Measurements from ENCODE around the gene SLA2. TPM values are rescaled to one million over a fixed set of nuclear protein-coding genes. Genes with fewer than 3 reads are reported as not detected.
"Not testable (repeated sequence)": the region's sequence is repeated elsewhere in the genome, so short reads cannot be mapped to it uniquely, and the experiment has no call there.

The SLA2 gene
- total RNA-seq, 4 donors from 2014 or later, result 0.23 to 0.52 (median 0.52) TPM; not detected in 1

- intact Hi-C loops (cut with DNase I; ENCODE audit: low total_unique reads), result no loop called here
- 67 to 71% methylated on average over 7 of the region's 7 CpGs for WGBS, 2 donors
- H3K4me3 ChIP-seq (ENCODE audit: low read depth, poor library complexity, severe bottlenecking), result no peak overlapping the region
- DNase-seq (ENCODE audit: low spot score in 2 of 2), result no peak
- no peak for TF ChIP-seq POLR2A (IDR thresholded peaks at IDR 0.05)
These were observed 1.3 kb downstream of the SLA2 start for GRCh38 chr20:36644706-36645095.

- no peak overlapping the region for H3K4me3 ChIP-seq (ENCODE audit: low read depth, poor library complexity, severe bottlenecking)
- intact Hi-C loops (cut with DNase I; ENCODE audit: low total_unique reads), result no loop called here
- DNase-seq (ENCODE audit: low spot score in 2 of 2), result no peak
- WGBS, 2 donors, result 65 to 73% methylated on average over 5 of the region's 5 CpGs
- no peak for TF ChIP-seq POLR2A (IDR thresholded peaks at IDR 0.05)
- no peak for TF ChIP-seq CTCF (IDR thresholded peaks at IDR 0.05)
These were observed 1.8 kb downstream of the SLA2 start for GRCh38 chr20:36644032-36644705.

- TF ChIP-seq CTCF (IDR thresholded peaks at IDR 0.05) (no peak), POLR2A (IDR thresholded peaks at IDR 0.05) (no peak)
- intact Hi-C loops (cut with DNase I; ENCODE audit: low total_unique reads), result no loop called here
- H3K4me3 ChIP-seq (ENCODE audit: low read depth, poor library complexity, severe bottlenecking), result no peak overlapping the region
- DNase-seq (ENCODE audit: low spot score in 2 of 2), result no peak
- 85 to 86% methylated on average over 6 of the region's 6 CpGs for WGBS, 2 donors
These were observed 3.9 kb downstream of the SLA2 start for GRCh38 chr20:36642136-36642535.

- 90 to 91% methylated on average over 3 of the region's 3 CpGs for WGBS, 2 donors
- intact Hi-C loops (cut with DNase I; ENCODE audit: low total_unique reads), result no loop called here
- TF ChIP-seq CTCF (IDR thresholded peaks at IDR 0.05) (no peak), POLR2A (IDR thresholded peaks at IDR 0.05) (no peak)
- no peak overlapping the region for H3K4me3 ChIP-seq (ENCODE audit: low read depth, poor library complexity, severe bottlenecking)
- no peak for DNase-seq (ENCODE audit: low spot score in 2 of 2)
These were observed 4.5 kb downstream of the SLA2 start for GRCh38 chr20:36641506-36641843.

- intact Hi-C loops (cut with DNase I; ENCODE audit: low total_unique reads); DNase-seq (ENCODE audit: low spot score in 2 of 2); H3K4me3 ChIP-seq (ENCODE audit: low read depth, poor library complexity, severe bottlenecking): not testable (repeated sequence)
- WGBS, 2 donors, result 95 to 97% methylated on average over 12 of the region's 12 CpGs
These were observed 7.1 kb downstream of the SLA2 start for GRCh38 chr20:36638876-36639400.

- DNase-seq (ENCODE audit: low spot score in 2 of 2), result no peak
- TF ChIP-seq CTCF (IDR thresholded peaks at IDR 0.05) (no peak), POLR2A (IDR thresholded peaks at IDR 0.05) (no peak)
- intact Hi-C loops (cut with DNase I; ENCODE audit: low total_unique reads), result no loop called here
- no peak overlapping the region for H3K4me3 ChIP-seq (ENCODE audit: low read depth, poor library complexity, severe bottlenecking)
- WGBS, 2 donors, result 85 to 95% methylated on average over 10 to 11 of the region's 11 CpGs
These were observed 11.7 kb downstream of the SLA2 start for GRCh38 chr20:36634342-36634741.

- H3K4me3 ChIP-seq (ENCODE audit: low read depth, poor library complexity, severe bottlenecking), result no peak overlapping the region
- TF ChIP-seq CTCF (IDR thresholded peaks at IDR 0.05), result no peak
- no peak for TF ChIP-seq POLR2A (IDR thresholded peaks at IDR 0.05)
- no peak for DNase-seq (ENCODE audit: low spot score in 2 of 2)
- intact Hi-C loops (cut with DNase I; ENCODE audit: low total_unique reads), result no loop called here
- 78 to 81% methylated on average over 7 to 9 of the region's 9 CpGs for WGBS, 2 donors
These were observed 12.7 kb downstream of the SLA2 start for GRCh38 chr20:36633285-36633772.
